GM10266 (cell line): ENCODE measurements around the gene SEC24D.
"Not testable (repeated sequence)": the region's sequence is repeated elsewhere in the genome, so short reads cannot be mapped to it uniquely, and the experiment has no call there.

Experiments
- DNase-seq: peaks from one replicate; pipeline ENCODE4 v3.0.0; 2012; ENCODE audit errors: extremely low spot score
- TF ChIP-seq, protein P1 (sequence below): IDR thresholded peaks from 2 replicates; pipeline ENCODE4 v1.5.1; 2012; ENCODE audit warnings: mild to moderate bottlenecking, low read depth; ENCODE audit not compliant: control insufficient read depth, insufficient read depth; ENCODE audit errors: missing control alignments

SEC24D gene, protein sequence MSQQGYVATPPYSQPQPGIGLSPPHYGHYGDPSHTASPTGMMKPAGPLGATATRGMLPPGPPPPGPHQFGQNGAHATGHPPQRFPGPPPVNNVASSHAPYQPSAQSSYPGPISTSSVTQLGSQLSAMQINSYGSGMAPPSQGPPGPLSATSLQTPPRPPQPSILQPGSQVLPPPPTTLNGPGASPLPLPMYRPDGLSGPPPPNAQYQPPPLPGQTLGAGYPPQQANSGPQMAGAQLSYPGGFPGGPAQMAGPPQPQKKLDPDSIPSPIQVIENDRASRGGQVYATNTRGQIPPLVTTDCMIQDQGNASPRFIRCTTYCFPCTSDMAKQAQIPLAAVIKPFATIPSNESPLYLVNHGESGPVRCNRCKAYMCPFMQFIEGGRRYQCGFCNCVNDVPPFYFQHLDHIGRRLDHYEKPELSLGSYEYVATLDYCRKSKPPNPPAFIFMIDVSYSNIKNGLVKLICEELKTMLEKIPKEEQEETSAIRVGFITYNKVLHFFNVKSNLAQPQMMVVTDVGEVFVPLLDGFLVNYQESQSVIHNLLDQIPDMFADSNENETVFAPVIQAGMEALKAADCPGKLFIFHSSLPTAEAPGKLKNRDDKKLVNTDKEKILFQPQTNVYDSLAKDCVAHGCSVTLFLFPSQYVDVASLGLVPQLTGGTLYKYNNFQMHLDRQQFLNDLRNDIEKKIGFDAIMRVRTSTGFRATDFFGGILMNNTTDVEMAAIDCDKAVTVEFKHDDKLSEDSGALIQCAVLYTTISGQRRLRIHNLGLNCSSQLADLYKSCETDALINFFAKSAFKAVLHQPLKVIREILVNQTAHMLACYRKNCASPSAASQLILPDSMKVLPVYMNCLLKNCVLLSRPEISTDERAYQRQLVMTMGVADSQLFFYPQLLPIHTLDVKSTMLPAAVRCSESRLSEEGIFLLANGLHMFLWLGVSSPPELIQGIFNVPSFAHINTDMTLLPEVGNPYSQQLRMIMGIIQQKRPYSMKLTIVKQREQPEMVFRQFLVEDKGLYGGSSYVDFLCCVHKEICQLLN

DNA sequence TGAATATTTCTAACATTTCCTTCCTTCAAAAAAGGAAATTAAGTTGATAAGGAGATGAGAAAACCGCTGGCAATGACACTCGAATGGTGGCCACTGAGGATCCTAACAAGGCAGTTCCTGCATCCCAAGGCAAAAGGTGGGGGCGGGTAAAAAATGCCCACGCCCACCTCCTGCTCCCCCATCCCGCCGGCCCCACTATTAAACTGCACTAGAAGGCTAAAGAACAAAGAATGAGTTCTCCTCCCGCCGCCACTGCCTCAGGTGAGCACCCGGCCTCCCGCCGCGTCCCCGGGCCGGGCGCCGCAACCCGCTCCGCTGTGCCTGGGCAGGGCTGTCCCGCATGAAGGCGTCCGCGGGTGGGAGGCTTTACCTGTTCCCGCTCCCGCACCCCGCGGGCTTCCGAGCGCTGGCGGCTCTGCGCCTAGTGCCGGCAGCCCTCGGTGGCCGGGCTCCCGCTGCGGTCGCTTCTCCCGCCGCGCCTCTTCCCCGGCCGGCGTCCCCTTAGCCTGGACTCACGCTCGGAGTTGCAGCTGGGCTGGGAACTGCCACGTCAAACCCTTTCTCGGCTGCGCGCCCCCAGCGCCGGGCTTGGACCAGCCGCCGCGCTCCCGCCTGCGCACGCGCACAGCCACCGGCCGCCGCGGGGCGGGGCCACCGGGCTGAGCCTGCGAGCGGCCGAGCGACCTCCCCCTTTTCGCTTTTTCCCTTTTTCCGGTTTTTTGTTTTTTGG, at the start of gene SEC24D:
Gene SEC24D, minus strand, starts transcription at position 556 of the 730 bp plus-strand sequence. CDS start 2,430 bp downstream, outside the sequence.
- TF ChIP-seq, protein P1, sequence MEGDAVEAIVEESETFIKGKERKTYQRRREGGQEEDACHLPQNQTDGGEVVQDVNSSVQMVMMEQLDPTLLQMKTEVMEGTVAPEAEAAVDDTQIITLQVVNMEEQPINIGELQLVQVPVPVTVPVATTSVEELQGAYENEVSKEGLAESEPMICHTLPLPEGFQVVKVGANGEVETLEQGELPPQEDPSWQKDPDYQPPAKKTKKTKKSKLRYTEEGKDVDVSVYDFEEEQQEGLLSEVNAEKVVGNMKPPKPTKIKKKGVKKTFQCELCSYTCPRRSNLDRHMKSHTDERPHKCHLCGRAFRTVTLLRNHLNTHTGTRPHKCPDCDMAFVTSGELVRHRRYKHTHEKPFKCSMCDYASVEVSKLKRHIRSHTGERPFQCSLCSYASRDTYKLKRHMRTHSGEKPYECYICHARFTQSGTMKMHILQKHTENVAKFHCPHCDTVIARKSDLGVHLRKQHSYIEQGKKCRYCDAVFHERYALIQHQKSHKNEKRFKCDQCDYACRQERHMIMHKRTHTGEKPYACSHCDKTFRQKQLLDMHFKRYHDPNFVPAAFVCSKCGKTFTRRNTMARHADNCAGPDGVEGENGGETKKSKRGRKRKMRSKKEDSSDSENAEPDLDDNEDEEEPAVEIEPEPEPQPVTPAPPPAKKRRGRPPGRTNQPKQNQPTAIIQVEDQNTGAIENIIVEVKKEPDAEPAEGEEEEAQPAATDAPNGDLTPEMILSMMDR: no peak
- DNase-seq: peak; percentile 95

DNA sequence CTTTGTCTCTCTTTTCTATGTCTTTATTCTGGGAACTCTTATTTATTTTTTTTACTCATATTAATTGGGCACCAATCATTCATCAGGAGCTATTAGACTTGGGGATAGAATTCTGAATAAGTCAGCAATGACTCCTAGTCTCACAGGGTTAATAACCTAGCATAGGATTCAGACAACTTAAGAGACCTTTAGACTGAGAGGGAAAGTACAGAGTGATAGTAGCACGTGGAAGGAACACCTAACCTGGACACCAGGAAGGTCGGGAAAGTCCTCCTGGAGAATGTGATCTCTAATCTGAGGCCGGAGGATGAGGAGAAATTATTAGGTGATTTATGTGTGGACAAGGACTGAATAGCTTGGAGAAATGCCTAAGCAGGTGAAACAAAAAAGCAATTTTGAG, 48.8 kb upstream of the SEC24D start:
- TF ChIP-seq, protein P1: no peak
- no peak for DNase-seq

DNA sequence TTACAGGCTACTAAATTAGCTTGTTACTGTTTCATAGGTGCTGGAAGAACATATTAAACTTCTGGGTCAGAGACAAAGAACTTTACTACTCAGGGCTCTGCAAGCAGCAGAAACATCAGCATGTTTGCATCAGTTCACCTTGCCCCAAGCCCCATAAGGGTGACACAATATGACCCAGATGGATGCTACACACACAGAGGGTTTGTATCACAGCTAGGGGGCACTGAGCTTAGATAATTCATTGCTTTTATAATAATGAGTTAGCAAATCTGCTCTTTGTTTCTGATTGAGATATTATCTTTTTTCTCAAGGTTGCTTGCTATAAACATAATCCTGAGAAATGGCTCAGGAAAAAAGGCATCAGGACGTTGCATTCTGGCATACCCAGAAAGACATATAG, 47.9 kb upstream of the SEC24D start:
- TF ChIP-seq, protein P1: no peak
- DNase-seq: no peak

DNA sequence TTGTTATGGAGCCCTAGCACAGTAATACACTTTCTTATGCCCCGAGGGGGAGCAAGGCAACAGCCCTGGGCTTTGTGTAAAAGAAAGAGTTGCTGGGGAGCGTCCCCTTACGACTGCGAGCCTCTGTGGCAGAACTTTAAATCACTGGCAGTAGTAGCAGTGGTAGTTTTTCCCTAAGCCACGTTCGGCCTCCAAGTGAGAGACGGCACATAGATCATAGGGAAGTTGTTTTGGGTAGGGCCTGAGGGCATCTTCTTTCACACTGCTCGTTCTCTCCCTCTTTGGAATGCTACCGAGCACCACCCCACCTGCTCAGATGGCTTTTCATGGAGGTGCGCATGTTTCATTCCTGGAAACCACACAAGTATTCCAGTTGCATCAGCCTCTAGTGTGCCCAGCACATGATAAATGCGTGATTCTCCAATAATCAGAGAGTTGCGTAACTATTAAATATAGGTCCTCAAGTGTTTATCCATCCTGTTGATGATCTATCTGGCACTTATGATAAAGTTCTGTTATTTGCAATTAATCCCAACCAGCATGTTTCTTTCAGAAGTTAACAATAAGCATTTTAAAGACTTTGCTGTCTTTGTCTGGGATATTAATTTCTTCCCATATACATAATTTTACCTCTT, 45.7 kb upstream of the SEC24D start:
- no peak for DNase-seq
- TF ChIP-seq, protein P1: no peak

DNA sequence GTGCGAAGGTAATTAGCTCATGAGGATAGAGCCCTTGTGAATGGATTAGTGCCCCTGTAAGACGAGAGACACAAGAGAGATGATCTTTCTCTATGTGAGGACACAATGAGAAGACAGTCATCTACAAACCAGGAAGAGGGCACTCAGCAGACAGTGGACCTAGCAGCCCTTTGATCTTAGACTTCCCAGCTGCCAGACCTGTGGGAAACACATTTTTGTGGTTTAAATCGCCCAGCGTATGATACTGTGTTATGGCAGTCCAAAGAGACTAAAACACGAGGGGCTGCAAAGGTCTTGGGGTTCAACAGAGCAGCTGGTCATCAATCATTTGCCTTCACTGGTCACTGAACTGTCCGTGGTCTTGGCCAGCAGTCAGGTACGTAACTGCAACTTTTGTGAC, 43.5 kb upstream of the SEC24D start:
- TF ChIP-seq, protein P1: no peak

DNA sequence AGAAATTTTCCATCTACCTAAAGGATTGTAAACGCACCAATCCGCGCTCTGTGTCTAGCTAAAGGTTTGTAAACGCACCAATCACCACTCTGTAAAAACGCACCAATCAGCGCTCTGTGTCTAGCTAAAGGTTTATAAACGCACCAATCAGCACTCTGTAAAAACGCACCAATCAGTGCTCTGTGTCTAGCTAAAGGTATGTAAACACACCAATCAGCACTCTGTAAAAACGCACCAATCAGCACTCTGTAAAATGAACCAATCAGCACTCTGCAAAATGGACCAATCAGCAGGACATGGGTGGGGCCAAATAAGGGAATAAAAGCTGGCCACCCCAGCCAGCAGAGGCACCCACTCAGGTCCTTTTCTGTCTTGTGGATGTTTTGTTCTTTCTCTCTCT, 42.6 kb upstream of the SEC24D start:
- not testable (repeated sequence) for DNase-seq

More for the DNA sequence above, 43.5 kb upstream of the SEC24D start:
- no peak for DNase-seq

DNA sequence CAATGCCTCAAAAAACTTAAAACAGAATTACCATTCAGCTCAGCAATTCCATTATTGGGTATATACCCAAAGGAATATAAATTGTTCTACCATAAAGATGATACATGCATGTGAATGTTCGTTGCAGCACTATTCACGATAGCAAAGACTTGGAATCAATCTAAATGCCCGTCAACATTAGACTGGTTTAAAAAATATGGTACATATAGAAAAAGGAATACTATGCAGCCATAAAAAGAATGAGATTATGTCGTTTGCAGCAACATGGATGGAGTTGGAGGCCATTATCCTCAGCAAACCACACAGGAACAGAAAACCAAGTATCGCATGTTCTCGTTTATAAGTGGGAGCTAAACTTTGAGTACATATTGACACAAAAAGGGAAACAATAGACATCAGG, 41.9 kb upstream of the SEC24D start:
- TF ChIP-seq, protein P1: no peak
- no peak for DNase-seq
